Occipital lobe (tissue), 2 donors: ENCODE results near the gene B4GALT6. TPM values are rescaled to one million over a fixed set of nuclear protein-coding genes. Genes with fewer than 3 reads are reported as not detected.

Source experiments
- DNase-seq: peaks from one replicate; lab custom pipeline; 2025; lab: John Stamatoyannopoulos, UW
- total RNA-seq: library from RNA; depleted of rRNA; stranded (reverse); fragments of >200 nt; gene quantifications from one replicate; pipeline ENCODE4 v1.2.3, GENCODE V29; 2014

The B4GALT6 gene
- total RNA-seq, 1 donor from 2014 or later = 8.1 TPM

DNA sequence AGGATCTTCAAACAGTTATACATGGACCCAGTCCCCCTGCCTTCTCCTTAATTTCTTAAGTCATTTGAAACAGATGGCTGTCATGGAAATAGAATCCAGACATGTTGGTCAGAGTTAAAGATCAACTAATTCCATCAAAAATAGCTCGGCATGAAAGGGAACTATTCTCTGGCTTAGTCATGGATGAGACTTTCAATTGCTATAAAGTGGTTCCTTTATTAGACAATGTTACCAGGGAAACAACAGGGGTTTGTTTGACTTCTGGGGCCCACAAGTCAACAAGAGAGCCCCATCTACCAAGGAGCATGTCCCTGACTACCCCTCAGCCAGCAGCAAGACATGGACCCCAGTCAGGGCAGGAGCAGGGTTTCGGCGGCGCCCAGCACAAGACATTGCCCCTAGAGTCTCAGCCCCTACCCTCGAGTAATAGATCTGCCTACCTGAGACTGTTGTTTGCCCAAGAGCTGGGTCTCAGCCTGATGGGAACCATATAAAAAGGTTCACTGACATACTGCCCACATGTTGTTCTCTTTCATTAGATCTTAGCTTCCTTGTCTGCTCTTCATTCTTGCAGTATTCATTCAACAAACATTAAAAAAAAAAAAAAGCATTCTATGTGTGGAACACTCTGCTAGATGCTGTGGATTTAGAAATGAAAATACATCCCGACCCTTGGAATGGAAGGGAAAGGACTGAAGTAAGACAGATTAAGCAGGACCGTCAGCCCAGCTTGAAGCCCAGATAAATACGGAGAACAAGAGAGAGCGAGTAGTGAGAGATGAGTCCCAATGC lies 88.1 kb downstream of the B4GALT6 start:
- no peak for DNase-seq

DNA sequence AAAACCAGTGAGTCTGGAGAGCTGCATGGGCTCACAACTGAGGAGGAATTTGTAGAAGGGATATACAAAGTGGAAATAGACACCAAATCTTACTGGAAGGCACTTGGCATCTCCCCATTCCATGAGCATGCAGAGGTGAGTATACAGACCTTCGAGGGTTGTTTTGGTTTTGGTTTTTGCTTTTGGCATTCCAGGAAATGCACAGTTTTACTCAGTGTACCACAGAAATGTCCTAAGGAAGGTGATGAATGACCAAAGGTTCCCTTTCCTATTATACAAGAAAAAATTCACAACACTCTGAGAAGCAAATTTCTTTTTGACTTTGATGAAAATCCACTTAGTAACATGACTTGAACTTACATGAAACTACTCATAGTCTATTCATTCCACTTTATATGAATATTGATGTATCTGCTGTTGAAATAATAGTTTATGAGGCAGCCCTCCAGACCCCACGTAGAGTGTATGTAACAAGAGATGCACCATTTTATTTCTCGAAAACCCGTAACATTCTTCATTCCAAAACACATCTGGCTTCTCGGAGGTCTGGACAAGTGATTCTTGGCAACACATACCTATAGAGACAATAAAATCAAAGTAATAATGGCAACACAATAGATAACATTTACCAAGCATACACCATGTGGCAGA lies 89.1 kb downstream of the B4GALT6 start:
- DNase-seq = no peak

GRCh38 chr18:31592506-31593157 lies 91.7 kb downstream of the B4GALT6 start:
- no peak for DNase-seq

GRCh38 chr18:31591628-31592027 lies 92.8 kb downstream of the B4GALT6 start, which contains the start of gene TTR:
Gene TTR (plus strand): TSS chr18:31591877. CDS start chr18:31591903, 26 bp downstream.
- no peak for DNase-seq

DNA sequence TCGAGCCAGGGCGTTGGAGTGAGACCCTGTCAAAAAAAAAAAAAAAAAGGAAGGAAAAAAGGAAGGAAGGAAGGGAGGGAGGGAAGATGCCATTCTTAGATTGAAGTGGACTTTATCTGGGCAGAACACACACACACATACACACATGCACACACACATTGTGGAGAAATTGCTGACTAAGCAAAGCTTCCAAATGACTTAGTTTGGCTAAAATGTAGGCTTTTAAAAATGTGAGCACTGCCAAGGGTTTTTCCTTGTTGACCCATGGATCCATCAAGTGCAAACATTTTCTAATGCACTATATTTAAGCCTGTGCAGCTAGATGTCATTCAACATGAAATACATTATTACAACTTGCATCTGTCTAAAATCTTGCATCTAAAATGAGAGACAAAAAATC lies 93.3 kb downstream of the B4GALT6 start:
- DNase-seq = no peak

DNA sequence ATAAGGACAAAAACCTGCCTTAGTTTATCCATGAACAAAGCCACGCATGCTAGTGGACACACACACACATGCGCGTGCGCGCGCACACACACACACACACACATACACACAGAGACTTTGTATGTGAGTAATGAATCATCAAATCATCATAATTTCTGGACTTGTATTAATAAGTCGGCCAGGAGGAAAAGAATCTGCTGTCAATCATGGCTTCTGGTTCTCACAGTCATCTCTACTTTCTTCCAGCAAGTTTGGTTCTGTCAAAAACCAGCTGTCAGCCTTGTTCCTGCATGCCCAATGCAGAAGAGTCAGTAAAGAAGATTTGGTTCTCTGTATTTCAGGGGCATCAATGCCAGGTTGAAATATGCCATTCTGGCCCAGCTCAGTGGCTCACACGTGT lies 93.8 kb downstream of the B4GALT6 start:
- no peak for DNase-seq

- DNase-seq = no peak
These were observed 96.9 kb downstream of the B4GALT6 start for GRCh38 chr18:31587529-31587928.

GRCh38 chr18:31586616-31587015 lies 97.8 kb downstream of the B4GALT6 start:
- DNase-seq = no peak

- no peak for DNase-seq
These were observed 98.4 kb downstream of the B4GALT6 start for GRCh38 chr18:31585991-31586390.

GRCh38 chr18:31583185-31583854 lies 101.1 kb downstream of the B4GALT6 start:
- no peak for DNase-seq

DNA sequence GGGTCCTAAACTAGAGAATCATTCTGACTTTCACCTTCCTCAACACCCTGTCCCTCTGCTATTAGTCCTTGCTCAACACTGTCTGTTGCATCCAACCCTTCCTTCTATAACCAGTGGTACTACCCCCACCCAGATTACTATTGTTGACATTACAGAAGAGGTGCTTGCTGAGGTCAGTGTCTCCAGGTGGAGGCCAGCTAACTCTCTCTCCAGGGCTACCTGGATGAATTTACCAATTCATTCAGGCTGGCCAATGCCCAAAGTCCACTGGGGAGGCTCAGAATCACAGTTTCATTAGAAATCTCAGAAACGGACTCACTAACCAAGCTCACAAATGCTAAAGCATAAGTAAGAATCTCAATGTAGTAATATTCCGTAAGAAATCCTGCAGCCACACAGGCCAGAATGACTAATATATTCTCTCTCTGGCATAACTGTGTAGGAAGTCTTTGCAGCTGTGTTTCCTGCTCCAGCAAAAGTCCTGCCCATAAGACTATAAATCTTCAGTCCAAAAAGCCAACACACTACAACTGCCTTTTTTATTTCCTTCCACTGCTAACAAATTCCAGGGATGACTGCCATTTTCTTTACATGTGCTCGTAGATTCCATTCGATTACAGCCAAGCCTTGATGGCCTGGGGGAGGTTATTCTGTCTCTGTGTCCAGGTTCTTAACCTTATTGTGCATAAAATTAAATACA lies 102.7 kb downstream of the B4GALT6 start:
- no peak for DNase-seq

DNA sequence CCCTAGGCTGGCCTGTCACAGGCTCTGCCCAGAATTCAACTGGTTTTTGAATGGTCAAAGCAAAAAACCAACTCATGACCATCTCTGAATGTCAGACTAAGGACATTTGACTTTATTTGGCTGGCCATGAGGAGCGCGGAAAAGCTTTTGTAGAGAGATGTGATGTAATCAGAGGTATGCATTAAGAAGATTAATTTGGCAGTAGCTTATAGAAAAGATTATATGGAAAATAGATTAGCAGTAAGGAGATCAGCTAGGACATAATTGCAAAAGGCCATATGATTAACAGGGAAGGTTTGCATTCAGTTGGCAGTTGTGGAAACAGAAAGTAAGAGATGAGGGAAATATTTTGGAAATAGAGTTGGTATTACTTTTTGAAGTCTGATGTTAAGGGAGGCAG lies 105.0 kb downstream of the B4GALT6 start:
- DNase-seq = no peak

GRCh38 chr18:31578126-31578525 lies 106.3 kb downstream of the B4GALT6 start:
- DNase-seq = no peak

- no peak for DNase-seq
These were observed 107.2 kb downstream of the B4GALT6 start for GRCh38 chr18:31577195-31577594.

DNA sequence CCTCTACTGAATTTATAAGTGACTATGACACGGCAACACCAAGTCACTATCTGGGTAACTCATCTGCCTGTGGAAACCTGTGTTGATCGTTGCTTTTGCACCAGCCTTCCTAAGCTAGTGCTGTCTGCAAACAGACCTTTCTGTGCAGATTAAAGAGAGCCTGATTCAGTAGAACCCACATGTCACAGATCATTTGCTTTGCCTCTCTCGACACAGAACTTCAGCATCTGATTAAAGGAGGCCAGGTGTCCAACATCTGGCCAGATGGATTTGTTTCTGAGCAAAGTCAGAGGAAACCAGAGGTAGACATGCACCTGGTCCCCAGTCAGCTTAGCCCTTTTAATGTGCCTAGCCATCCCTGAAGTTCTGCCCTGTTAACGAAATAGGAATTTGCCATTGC lies 107.7 kb downstream of the B4GALT6 start:
- no peak for DNase-seq

DNA sequence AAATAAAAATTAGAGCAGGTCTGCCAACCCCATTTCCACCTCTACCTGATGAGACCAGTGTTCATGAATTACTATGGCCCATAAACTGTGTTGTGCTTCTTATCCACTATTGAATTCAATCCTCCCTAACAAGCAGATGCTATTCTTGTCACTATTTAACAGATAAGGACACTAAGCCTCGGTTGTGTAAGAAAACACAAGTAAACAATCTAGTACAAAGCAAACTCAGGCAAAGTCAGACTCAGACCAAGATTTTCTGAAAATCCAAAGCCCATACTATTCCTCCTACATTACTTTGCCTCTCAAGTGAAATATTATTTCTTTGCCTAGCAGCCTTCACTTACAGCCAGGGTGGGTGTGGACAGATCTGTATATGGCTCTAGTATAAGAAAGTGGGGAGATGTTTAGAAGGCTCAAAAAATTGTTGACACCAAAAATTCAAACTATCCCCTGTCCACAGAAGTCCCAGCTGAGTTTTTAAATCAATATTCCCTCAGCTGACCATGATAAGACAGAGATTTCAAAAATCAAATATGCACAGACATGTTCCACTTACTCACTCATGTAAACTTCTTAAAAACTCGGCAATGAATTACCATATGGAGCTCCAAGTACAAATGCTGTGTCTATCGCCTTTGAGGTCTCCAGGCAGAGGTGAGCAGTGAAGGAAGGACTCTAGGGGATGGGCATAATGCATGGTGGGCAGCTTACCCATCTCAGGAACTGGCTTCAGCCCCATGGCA lies 108.7 kb downstream of the B4GALT6 start:
- no peak for DNase-seq

DNA sequence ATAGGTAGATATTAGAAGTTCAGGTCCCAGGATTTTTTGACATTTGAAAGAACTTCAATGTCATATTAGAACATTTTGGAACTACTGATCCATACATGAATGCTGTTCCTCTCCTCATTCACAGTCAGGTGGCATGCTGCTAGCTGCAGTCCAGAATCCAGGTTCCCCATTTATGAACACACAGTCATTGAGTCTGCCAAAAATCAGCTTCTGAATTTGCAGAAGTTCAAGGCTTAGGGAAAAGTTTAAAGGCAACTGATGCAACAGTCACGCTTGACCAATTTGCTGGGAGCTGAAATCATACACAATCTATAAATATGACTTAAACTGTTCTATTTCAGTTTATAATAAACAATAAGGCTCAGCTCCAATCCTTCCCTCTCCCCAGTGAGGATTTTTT lies 110.0 kb downstream of the B4GALT6 start:
- DNase-seq = no peak
